H9 (cell line): Measurements from ENCODE around the gene KLK13. TPM values are rescaled to one million over a fixed set of nuclear protein-coding genes. Genes with fewer than 3 reads are reported as not detected.

Experiments used
- DNase-seq: peaks from one replicate; pipeline ENCODE4 v3.0.0-alpha.2; 2017
- H2AFZ ChIP-seq: one replicate; pipeline ENCODE4 v1.6.1; 2013; ENCODE audit warnings: mild to moderate bottlenecking, low read length, control low read depth, moderate library complexity
- H2AK5ac ChIP-seq: 2 replicates; pipeline ENCODE4 v1.6.1; 2013; ENCODE audit warnings: low read length, control low read depth, mixed read lengths; ENCODE audit not compliant: insufficient read length
- H2BK120ac ChIP-seq: one replicate; pipeline ENCODE4 v1.6.1; 2013; ENCODE audit warnings: low read depth, mild to moderate bottlenecking, low read length, control low read depth, inconsistent platforms; ENCODE audit not compliant: poor library complexity, severe bottlenecking
- H2BK12ac ChIP-seq: 2 replicates; pipeline ENCODE4 v1.6.1; 2013; ENCODE audit warnings: low read length, control low read depth, mixed read lengths, low read depth; ENCODE audit not compliant: insufficient read length
- H2BK15ac ChIP-seq: 2 replicates; pipeline ENCODE4 v1.6.1; 2013; ENCODE audit warnings: low read depth, low read length, control low read depth
- H2BK20ac ChIP-seq: one replicate; pipeline ENCODE4 v1.6.1; 2013; ENCODE audit warnings: low read depth, mild to moderate bottlenecking, low read length, control low read depth, inconsistent platforms; ENCODE audit not compliant: poor library complexity, severe bottlenecking
- H2BK5ac ChIP-seq: 2 replicates; pipeline ENCODE4 v1.6.1; 2013; ENCODE audit warnings: low read length, control low read depth, mixed read lengths; ENCODE audit not compliant: insufficient read length
- H3K14ac ChIP-seq: 2 replicates; pipeline ENCODE4 v1.6.1; 2013; ENCODE audit warnings: low read length, control low read depth; ENCODE audit not compliant: insufficient read depth
- H3K18ac ChIP-seq: 2 replicates; pipeline ENCODE4 v1.6.1; 2013; ENCODE audit warnings: low read depth, mild to moderate bottlenecking, mixed read lengths, low read length, control low read depth; ENCODE audit not compliant: insufficient read length
- H3K23ac ChIP-seq: 2 replicates; pipeline ENCODE4 v1.6.1; 2013; ENCODE audit warnings: low read length, control low read depth, mixed read lengths, low read depth; ENCODE audit not compliant: insufficient read length
- H3K23me2 ChIP-seq: 2 replicates; pipeline ENCODE4 v1.6.1; 2013; ENCODE audit warnings: low read depth, mild to moderate bottlenecking, mixed read lengths, low read length, control low read depth; ENCODE audit not compliant: insufficient read length, poor library complexity, severe bottlenecking
- H3K27ac ChIP-seq: 2 replicates; pipeline ENCODE4 v1.5.1; 2013; ENCODE audit warnings: low read length, control low read depth, mixed read lengths, low read depth; ENCODE audit not compliant: insufficient read length
- H3K27me3 ChIP-seq: 2 replicates; pipeline ENCODE4 v1.6.1; 2013; ENCODE audit warnings: low read length, control low read depth, inconsistent platforms; ENCODE audit not compliant: insufficient read depth
- H3K4ac ChIP-seq: 2 replicates; pipeline ENCODE4 v1.6.1; 2013; ENCODE audit warnings: low read depth, mild to moderate bottlenecking, control low read depth, inconsistent platforms, low read length, moderate library complexity
- H3K4me1 ChIP-seq: 2 replicates; pipeline ENCODE4 v1.6.1; 2013; ENCODE audit warnings: low read length, control low read depth, inconsistent platforms; ENCODE audit not compliant: insufficient read depth
- H3K4me2 ChIP-seq: 2 replicates; pipeline ENCODE4 v1.6.1; 2013; ENCODE audit warnings: low read length, control low read depth, mixed read lengths; ENCODE audit not compliant: insufficient read length, insufficient read depth
- H3K56ac ChIP-seq: 2 replicates; pipeline ENCODE4 v1.6.1; 2013; ENCODE audit warnings: low read depth, mild to moderate bottlenecking, mixed read lengths, low read length, control low read depth; ENCODE audit not compliant: insufficient read length
- H3K79me1 ChIP-seq: 2 replicates; pipeline ENCODE4 v1.6.1; 2013; ENCODE audit warnings: low read depth, mild to moderate bottlenecking, moderate library complexity, low read length, control low read depth, inconsistent platforms; ENCODE audit not compliant: insufficient read depth, poor library complexity, severe bottlenecking
- H3K79me2 ChIP-seq: 2 replicates; pipeline ENCODE4 v1.6.1; 2013; ENCODE audit warnings: low read length, control low read depth, inconsistent platforms; ENCODE audit not compliant: insufficient read depth
- H3K9ac ChIP-seq: 2 replicates; pipeline ENCODE4 v1.6.1; 2013; ENCODE audit warnings: low read length, control low read depth, mixed read lengths; ENCODE audit not compliant: insufficient read length; ENCODE audit errors: extremely low read depth
- H3K9me3 ChIP-seq: one replicate; pipeline ENCODE4 v1.6.1; 2013; ENCODE audit warnings: low read depth, low read length, inconsistent platforms; ENCODE audit not compliant: control insufficient read depth
- H3T11ph ChIP-seq: one replicate; pipeline ENCODE4 v1.6.1; 2013; ENCODE audit warnings: mild to moderate bottlenecking, low read length, control low read depth, inconsistent platforms
- H4K20me1 ChIP-seq: one replicate; pipeline ENCODE4 v1.6.1; 2013; ENCODE audit not compliant: control insufficient read depth, insufficient read length, insufficient read depth
- H4K5ac ChIP-seq: 2 replicates; pipeline ENCODE4 v1.6.1; 2013; ENCODE audit warnings: low read depth, mild to moderate bottlenecking, mixed read lengths, low read length, control low read depth; ENCODE audit not compliant: insufficient read length
- H4K8ac ChIP-seq: replicated peaks from 2 replicates; pipeline ENCODE4 v1.6.1; 2013; ENCODE audit warnings: low read length, control low read depth, mixed read lengths, low read depth; ENCODE audit not compliant: insufficient read length
- H4K91ac ChIP-seq: 2 replicates; pipeline ENCODE4 v1.6.1; 2013; ENCODE audit warnings: low read depth, mild to moderate bottlenecking, moderate library complexity, mixed read lengths, low read length, control low read depth; ENCODE audit not compliant: insufficient read length
- H3K27ac Mint-ChIP-seq, 3 experiments: 2 replicates in 2 of 3; 3 replicates in 1 of 3; pipeline ENCODE4 v1.8.0; 2020 to 2021; ENCODE audit warnings: mixed read lengths in 3 of 3, mild to moderate bottlenecking in 1 of 3, moderate library complexity in 1 of 3
- H3K27me3 Mint-ChIP-seq: 2 replicates; pipeline ENCODE4 v1.8.0; 2021; ENCODE audit warnings: low read depth, mild to moderate bottlenecking, moderate library complexity, mixed read lengths
- H3K36me3 Mint-ChIP-seq, 3 experiments: 2 replicates in 2 of 3; 3 replicates in 1 of 3; pipeline ENCODE4 v1.8.0; 2020 to 2021; ENCODE audit warnings: low read depth in 3 of 3, mixed read lengths in 3 of 3; ENCODE audit not compliant: insufficient read depth in 1 of 3
- H3K4me1 Mint-ChIP-seq, 2 experiments: 2 replicates each; pipeline ENCODE4 v1.8.0; 2020; ENCODE audit warnings: mixed read lengths in 2 of 2
- H3K4me3 Mint-ChIP-seq, 2 experiments: 2 replicates in 1 of 2; 3 replicates in 1 of 2; pipeline ENCODE4 v1.8.0; 2020 to 2021; ENCODE audit warnings: mild to moderate bottlenecking in 2 of 2, mixed read lengths in 2 of 2, moderate library complexity in 1 of 2
- H3K9me3 Mint-ChIP-seq, 2 experiments: 2 replicates in 1 of 2; 3 replicates in 1 of 2; pipeline ENCODE4 v1.8.0; 2020; ENCODE audit warnings: mild to moderate bottlenecking in 2 of 2, mixed read lengths in 2 of 2, moderate library complexity in 1 of 2
- CTCF ChIP-seq: fragments of 200-600 bp; sonication (generic); conservative IDR thresholded peaks from 3 replicates; pipeline ENCODE4 v1.8.0; 2021; ENCODE audit warnings: antibody characterized with exemption, mild to moderate bottlenecking
- WGBS: extraction: QIAGEN DNeasy Blood & Tissue Kit; methylation state at CpG from one replicate; pipeline ENCODE4 v1.1.7; 2013; ENCODE audit warnings: missing lambda C conversion rate, low lambda C conversion rate, mixed read lengths; ENCODE audit not compliant: insufficient read length; ENCODE audit errors: extremely low coverage; 5-methylcytosine and 5-hydroxymethylcytosine counted together
- total RNA-seq: library from RNA; stranded (reverse); gene quantifications from 2 replicates; pipeline ENCODE4 v1.2.1, GENCODE V29; 2021

Gene KLK13
- total RNA-seq, 1 experiment from 2014 or later: 4.2 TPM

- peaks cover 8 to 9% of the 10 kb centered on the region in 2 experiments for H3K4me1 Mint-ChIP-seq
- no peak overlapping the region for H3K14ac ChIP-seq
- H2BK15ac ChIP-seq: no peak overlapping the region
- no peaks in the 10 kb centered on the region for H3K9me3 ChIP-seq
- H3K36me3 Mint-ChIP-seq: no peaks in the 10 kb centered on the region; a peak in 1 of 7 replicates
- no peak overlapping the region for H3K4me3 Mint-ChIP-seq
- H2BK20ac ChIP-seq: no peak overlapping the region
- no peak overlapping the region for H2BK5ac ChIP-seq
- no peak overlapping the region for H3K4me2 ChIP-seq
- no peak overlapping the region for H4K5ac ChIP-seq
- H3K79me1 ChIP-seq: no peaks in the 10 kb centered on the region
- H3K9me3 Mint-ChIP-seq: no peaks in the 10 kb centered on the region; a peak in 1 of 5 replicates
- H4K8ac ChIP-seq: no peak overlapping the region
- no peak overlapping the region for H3K9ac ChIP-seq
- H2BK120ac ChIP-seq: no peak overlapping the region
- no peak overlapping the region for H3T11ph ChIP-seq
- H4K91ac ChIP-seq: no peak overlapping the region
- H3K23me2 ChIP-seq: peaks cover 6% of the 10 kb centered on the region
- no peaks in the 10 kb centered on the region for H4K20me1 ChIP-seq
- H2AK5ac ChIP-seq: no peak overlapping the region
- TF ChIP-seq CTCF: no peak
- H3K56ac ChIP-seq: no peak overlapping the region
- H3K4ac ChIP-seq: no peak overlapping the region
- peaks cover 3% of the 10 kb centered on the region; the same call in 1 of the 2 replicates for H3K4me1 ChIP-seq
- H2BK12ac ChIP-seq: no peak overlapping the region
- no peaks in the 10 kb centered on the region for H3K79me2 ChIP-seq
- no peak overlapping the region for H3K23ac ChIP-seq
- H3K18ac ChIP-seq: no peak overlapping the region
- peaks cover 21% of the 10 kb centered on the region for H3K27me3 Mint-ChIP-seq
- no peak for DNase-seq
- no peaks in the 10 kb centered on the region for H3K27me3 ChIP-seq
- H2AFZ ChIP-seq: no peak overlapping the region
- no CpG with 5 or more reads among the region's 1 CpG for WGBS
- H3K27ac ChIP-seq: no peak overlapping the region
- no peak overlapping the region for H3K27ac Mint-ChIP-seq
These were observed 45.7 kb upstream of the KLK13 start for GRCh38 chr19:51110666-51110971.
